ENCODE measurements around the gene EXOC2. TPM values are rescaled to one million over a fixed set of nuclear protein-coding genes. Genes with fewer than 3 reads are reported as not detected.

EXOC2 gene
- polyA plus RNA-seq, 1 donor (not counting 4 experiments of a cell fraction or from before 2014, with no cell fraction given): 28.4 TPM

- H3K9me3 ChIP-seq (ENCODE audit: control insufficient read depth, low read depth, low read length): no peaks in the 10 kb centered on the region
- no peak for FAIRE-seq
- H3K4me3 ChIP-seq (ENCODE audit: control insufficient read depth in 2 of 3, extremely low read depth in 1 of 3, insufficient read depth in 2 of 3, low read depth in 1 of 3, low read length in 3 of 3): no peak overlapping the region
These were observed 3.7 kb downstream of the EXOC2 start for GRCh38 chr6:689223-689622.

GRCh38 chr6:686497-686896, 6.4 kb downstream of the EXOC2 start:
- DNase-seq (ENCODE audit: low read depth, low spot score): no peak
- no peak overlapping the region for H3K27ac ChIP-seq (ENCODE audit: control insufficient read depth, insufficient read depth, low read length)
- no peak for FAIRE-seq
- no peak overlapping the region for H2AFZ ChIP-seq (ENCODE audit: control insufficient read depth, low read length)
- no peak overlapping the region for H3K4me2 ChIP-seq (ENCODE audit: control insufficient read depth, extremely low read depth, insufficient read depth, low read depth, low read length)
- no peak overlapping the region for H3K4me3 ChIP-seq (ENCODE audit: control insufficient read depth in 2 of 3, extremely low read depth in 1 of 3, insufficient read depth in 2 of 3, low read depth in 1 of 3, low read length in 3 of 3)
- peaks cover 8 to 14% of the 10 kb centered on the region in 2 experiments for H3K36me3 ChIP-seq (ENCODE audit: control insufficient read depth in 2 of 2, extremely low read depth in 1 of 2, insufficient read depth in 2 of 2, low read length in 2 of 2)
- no peak overlapping the region for H3K9ac ChIP-seq (ENCODE audit: control insufficient read depth, extremely low read depth, insufficient read depth, low read length)
- peaks cover 6% of the 10 kb centered on the region for H4K20me1 ChIP-seq (ENCODE audit: control insufficient read depth, extremely low read depth, insufficient read depth, low read length)
- no peak for TF ChIP-seq EZH2 (IDR thresholded peaks at IDR 0.05; ENCODE audit: low read length)
- TF ChIP-seq CTCF (optimal IDR thresholded peaks at IDR 0.05 in 1 of 3, IDR thresholded peaks at IDR 0.05 in 1 of 3, conservative IDR thresholded peaks at IDR 0.05 in 1 of 3; ENCODE audit: extremely low read depth in 1 of 3, insufficient read depth in 2 of 3, low read length in 3 of 3): peak in 1 of 3 experiments; percentile 41
- H3K79me2 ChIP-seq (ENCODE audit: control insufficient read depth, insufficient read depth, low read length): peaks cover 90% of the 10 kb centered on the region
- dilution Hi-C loops (cut with MboI; ENCODE audit: extremely low pct_ligation_motif_present, low sequenced_read_pairs): no loop called here
- no peaks in the 10 kb centered on the region for H3K27me3 ChIP-seq (ENCODE audit: control insufficient read depth, extremely low read depth, insufficient read depth, low read length)
- peaks cover 3% of the 10 kb centered on the region for H3K9me1 ChIP-seq (ENCODE audit: control insufficient read depth, extremely low read depth, insufficient read depth, low read length)
- peaks cover 18% of the 10 kb centered on the region for H3K4me1 ChIP-seq (ENCODE audit: control insufficient read depth, extremely low read depth, insufficient read depth, low read length)
- no peaks in the 10 kb centered on the region for H3K9me3 ChIP-seq (ENCODE audit: control insufficient read depth, low read depth, low read length)

More at GRCh38 chr6:689223-689622, 3.7 kb downstream of the EXOC2 start:
- Histone ChIP-seq H2AFZ (ENCODE audit: control insufficient read depth, low read length) (no peak overlapping the region), H3K27me3 (ENCODE audit: control insufficient read depth, extremely low read depth, insufficient read depth, low read length) (no peaks in the 10 kb centered on the region), H3K9ac (ENCODE audit: control insufficient read depth, extremely low read depth, insufficient read depth, low read length) (no peak overlapping the region), H3K36me3 (ENCODE audit: control insufficient read depth in 2 of 2, extremely low read depth in 1 of 2, insufficient read depth in 2 of 2, low read length in 2 of 2) (peaks cover 8 to 14% of the 10 kb centered on the region in 2 experiments), H3K9me1 (ENCODE audit: control insufficient read depth, extremely low read depth, insufficient read depth, low read length) (peaks cover 3% of the 10 kb centered on the region), H3K79me2 (ENCODE audit: control insufficient read depth, insufficient read depth, low read length) (peaks cover 76% of the 10 kb centered on the region), H3K27ac (ENCODE audit: control insufficient read depth, insufficient read depth, low read length) (no peak overlapping the region), H3K4me1 (ENCODE audit: control insufficient read depth, extremely low read depth, insufficient read depth, low read length) (peaks cover 18% of the 10 kb centered on the region), H3K4me2 (ENCODE audit: control insufficient read depth, extremely low read depth, insufficient read depth, low read depth, low read length) (no peak overlapping the region), H4K20me1 (ENCODE audit: control insufficient read depth, extremely low read depth, insufficient read depth, low read length) (peaks cover 6% of the 10 kb centered on the region)
- dilution Hi-C loops (cut with MboI; ENCODE audit: extremely low pct_ligation_motif_present, low sequenced_read_pairs): no loop called here
- no peak for DNase-seq (ENCODE audit: low read depth, low spot score)
- TF ChIP-seq CTCF (optimal IDR thresholded peaks at IDR 0.05 in 1 of 3, IDR thresholded peaks at IDR 0.05 in 1 of 3, conservative IDR thresholded peaks at IDR 0.05 in 1 of 3; ENCODE audit: extremely low read depth in 1 of 3, insufficient read depth in 2 of 3, low read length in 3 of 3): no peak
- TF ChIP-seq EZH2 (IDR thresholded peaks at IDR 0.05; ENCODE audit: low read length): no peak

Data from keratinocyte (primary cell).